Endodermal cell (in vitro differentiated cells): ENCODE data around the gene UTP20. TPM values are rescaled to one million over a fixed set of nuclear protein-coding genes. Genes with fewer than 3 reads are reported as not detected.

Source experiments
- DNase-seq: peaks from one replicate; pipeline ENCODE4 v3.0.0-alpha.2; 2017
- H3K27ac ChIP-seq: 2 replicates; pipeline ENCODE4 v1.5.1; 2013; ENCODE audit warnings: mild to moderate bottlenecking, low read depth, low read length, moderate library complexity
- H3K27me3 ChIP-seq: 2 replicates; pipeline ENCODE4 v1.6.1; 2013; ENCODE audit warnings: mild to moderate bottlenecking, low read length, moderate library complexity; ENCODE audit not compliant: insufficient read depth, control insufficient read depth, poor library complexity, severe bottlenecking
- H3K36me3 ChIP-seq: 2 replicates; pipeline ENCODE4 v1.7.0; 2013; ENCODE audit warnings: mild to moderate bottlenecking, low read length, moderate library complexity; ENCODE audit not compliant: control insufficient read depth, insufficient read depth
- H3K4me1 ChIP-seq: one replicate; pipeline ENCODE4 v1.7.0; 2013; ENCODE audit warnings: low read length; ENCODE audit not compliant: control insufficient read depth, insufficient read depth
- H3K4me3 ChIP-seq: 2 replicates; pipeline ENCODE4 v1.5.1; 2013; ENCODE audit warnings: mild to moderate bottlenecking, low read length, moderate library complexity
- H3K9ac ChIP-seq: 2 replicates; pipeline ENCODE4 v1.6.1; 2013; ENCODE audit warnings: mild to moderate bottlenecking, low read length, moderate library complexity; ENCODE audit not compliant: poor library complexity, severe bottlenecking; ENCODE audit errors: extremely low read depth
- H3K9me3 ChIP-seq: 2 replicates; pipeline ENCODE4 v1.6.1; 2013; ENCODE audit warnings: mild to moderate bottlenecking, low read length, moderate library complexity; ENCODE audit not compliant: control insufficient read depth
- H3K27ac Mint-ChIP-seq: 2 replicates; pipeline ENCODE4 v1.8.0; 2020; ENCODE audit warnings: mixed read lengths
- H3K27me3 Mint-ChIP-seq: 2 replicates; pipeline ENCODE4 v1.8.0; 2021; ENCODE audit warnings: mild to moderate bottlenecking, mixed read lengths; ENCODE audit not compliant: insufficient read depth
- H3K36me3 Mint-ChIP-seq: 2 replicates; pipeline ENCODE4 v1.8.0; 2020; ENCODE audit warnings: low read depth, mixed read lengths
- H3K4me1 Mint-ChIP-seq: 2 replicates; pipeline ENCODE4 v1.8.0; 2020; ENCODE audit warnings: mixed read lengths
- H3K4me3 Mint-ChIP-seq: 2 replicates; pipeline ENCODE4 v1.8.0; 2020; ENCODE audit warnings: mild to moderate bottlenecking, moderate library complexity, mixed read lengths
- H3K9me3 Mint-ChIP-seq: 2 replicates; pipeline ENCODE4 v1.8.0; 2020; ENCODE audit warnings: mild to moderate bottlenecking, mixed read lengths
- CTCF ChIP-seq: fragments of 200-600 bp; sonication (generic); conservative IDR thresholded peaks from 2 replicates; pipeline ENCODE4 v1.5.0; 2021; ENCODE audit warnings: antibody characterized with exemption, mild to moderate bottlenecking
- WGBS, 2 experiments: methylation state at CpG; one replicate each; pipeline versions ENCODE4 v1.1.5 to v1.1.7; 2013; ENCODE audit warnings: missing lambda C conversion rate in 2 of 2, mixed read lengths in 1 of 2; ENCODE audit not compliant: insufficient coverage in 1 of 2, insufficient read length in 1 of 2; 5-methylcytosine and 5-hydroxymethylcytosine counted together
- total RNA-seq, 2 donors: library from RNA; stranded (reverse); fragmentation: NEBNext Ultra II Directional in 1 of 2; extraction: Animal tissue kit (Norgen Biotek cat#: 25700) in 1 of 2; gene quantifications; 2 replicates in 1 of 2; 3 replicates in 1 of 2; pipeline ENCODE4 v1.2.1, GENCODE V29; 2021

The UTP20 gene
- total RNA-seq, 2 donors from 2014 or later, result 22.1 to 29.1 TPM

DNA sequence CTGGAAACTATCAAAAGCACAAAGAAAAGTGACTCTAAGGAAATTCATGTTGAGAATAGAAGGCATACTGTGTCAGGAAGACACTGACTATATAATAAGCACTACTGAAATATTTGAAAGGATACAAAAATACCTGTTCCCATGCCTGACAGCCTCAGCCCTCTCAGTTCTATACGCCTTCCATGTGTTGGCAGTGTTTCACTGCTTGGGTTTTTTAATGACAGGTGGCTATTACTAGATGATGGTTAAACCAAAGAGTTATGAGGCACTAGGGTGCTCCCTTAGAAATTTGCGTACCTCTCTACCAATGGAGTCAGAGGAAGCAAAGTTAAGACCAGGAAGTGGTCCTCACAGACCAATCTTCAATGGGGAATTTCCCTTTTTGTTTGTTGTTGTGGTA is 44.2 kb upstream of the UTP20 start:
- H3K27ac Mint-ChIP-seq, result no peak overlapping the region
- Histone ChIP-seq H3K4me1 (no peaks in the 10 kb centered on the region), H3K4me3 (no peak overlapping the region), H3K9me3 (no peaks in the 10 kb centered on the region), H3K9ac (no peak overlapping the region), H3K36me3 (no peaks in the 10 kb centered on the region), H3K27me3 (no peaks in the 10 kb centered on the region), H3K27ac (no peak overlapping the region)
- H3K27me3 Mint-ChIP-seq, result no peaks in the 10 kb centered on the region
- no peak for DNase-seq
- no peaks in the 10 kb centered on the region for H3K36me3 Mint-ChIP-seq
- H3K4me1 Mint-ChIP-seq, result no peaks in the 10 kb centered on the region
- WGBS, 2 experiments, result 97 to 100% methylated on average over 1 to 2 of the region's 2 CpGs
- H3K4me3 Mint-ChIP-seq, result no peak overlapping the region
- H3K9me3 Mint-ChIP-seq, result no peaks in the 10 kb centered on the region
- no peak for TF ChIP-seq CTCF

DNA sequence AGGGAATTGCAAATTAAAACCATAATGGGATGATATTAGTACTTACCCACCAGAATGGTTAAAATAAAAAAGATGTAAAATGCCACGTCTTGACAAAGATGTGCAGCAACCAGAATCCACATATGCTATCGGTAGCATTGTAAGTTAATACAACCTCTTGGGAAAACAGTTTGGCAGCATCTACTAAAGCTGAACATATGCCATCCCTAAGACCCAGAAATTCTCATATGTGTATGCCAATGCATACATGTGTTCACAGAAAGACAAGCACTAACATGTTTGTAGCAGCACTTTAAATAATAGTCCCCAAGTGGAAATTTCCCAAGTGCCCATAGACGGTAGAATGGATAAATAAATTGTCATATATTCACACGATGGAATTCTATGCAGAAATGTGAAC is 41.6 kb upstream of the UTP20 start:
- H3K27ac Mint-ChIP-seq, result no peak overlapping the region

DNA sequence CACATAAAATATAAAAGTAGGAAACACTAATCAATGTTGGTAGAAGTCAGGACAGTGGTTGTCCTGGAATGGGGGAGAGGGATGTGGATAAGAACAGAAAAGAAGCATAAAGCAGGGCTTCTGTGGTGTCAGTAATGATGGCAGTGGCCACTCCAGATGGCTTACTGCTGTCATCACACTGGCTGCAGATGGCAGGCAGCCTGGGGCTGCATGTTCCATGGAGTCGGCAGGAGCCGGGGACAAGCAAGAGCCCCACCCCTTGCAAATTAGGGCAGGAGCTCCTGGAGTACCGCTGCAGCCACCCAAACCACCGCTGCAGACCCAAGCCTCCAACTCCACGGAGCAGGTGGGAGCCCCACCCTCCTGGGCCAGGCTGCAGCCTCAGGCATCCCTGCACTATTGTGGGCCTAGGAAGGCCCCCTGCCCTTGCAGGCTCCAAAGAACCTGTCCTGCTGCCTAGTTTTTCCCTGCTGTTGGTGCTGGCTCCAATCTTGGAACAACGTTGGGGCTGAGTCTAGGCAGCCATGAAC is 41.0 kb upstream of the UTP20 start:
- DNase-seq, result no peak
- Mint-ChIP-seq H3K36me3 (no peaks in the 10 kb centered on the region), H3K4me3 (no peak overlapping the region), H3K4me1 (no peaks in the 10 kb centered on the region), H3K27me3 (no peaks in the 10 kb centered on the region), H3K9me3 (peaks cover 3% of the 10 kb centered on the region), H3K27ac (no peak overlapping the region)
- TF ChIP-seq CTCF, result no peak
- Histone ChIP-seq H3K27me3 (no peaks in the 10 kb centered on the region), H3K27ac (no peak overlapping the region), H3K4me3 (no peak overlapping the region), H3K9ac (no peak overlapping the region), H3K9me3 (no peaks in the 10 kb centered on the region), H3K4me1 (no peaks in the 10 kb centered on the region), H3K36me3 (no peaks in the 10 kb centered on the region)
- WGBS, 2 experiments, result 90 to 100% methylated on average over 3 to 6 of the region's 6 CpGs

More for the DNA sequence above, 41.6 kb upstream of the UTP20 start:
- Mint-ChIP-seq H3K27me3 (no peaks in the 10 kb centered on the region), H3K4me3 (no peak overlapping the region), H3K36me3 (no peaks in the 10 kb centered on the region), H3K9me3 (peaks cover 3% of the 10 kb centered on the region), H3K4me1 (no peaks in the 10 kb centered on the region)
- no peaks in the 10 kb centered on the region for H3K27me3 ChIP-seq
- no peak overlapping the region for H3K4me3 ChIP-seq
- TF ChIP-seq CTCF, result no peak
- no peak overlapping the region for H3K9ac ChIP-seq
- H3K4me1 ChIP-seq, result no peaks in the 10 kb centered on the region
- WGBS, 2 experiments, result 88 to 90% methylated on average over 2 to 4 of the region's 4 CpGs
- no peak overlapping the region for H3K27ac ChIP-seq
- H3K9me3 ChIP-seq, result no peaks in the 10 kb centered on the region
- DNase-seq, result no peak
- no peaks in the 10 kb centered on the region for H3K36me3 ChIP-seq
